K562 (cell line): Measurements from ENCODE around the gene TJP3. TPM values are rescaled to one million over a fixed set of nuclear protein-coding genes. Genes with fewer than 3 reads are reported as not detected.
A peak's percentile ranks its signal among the peaks of the same experiment; 100 is the strongest.

Experiments used
- BACH1 ChIP-seq: fragments of 200-800 bp; sonication (Bioruptor generic); IDR thresholded peaks from 2 replicates; pipeline ENCODE4 v1.6.1; 2016; ENCODE audit warnings: missing genetic modification characterization, missing compliant biosample characterization
- BDP1 ChIP-seq: IDR thresholded peaks from 3 replicates; pipeline ENCODE4 v1.6.1; 2011; ENCODE audit not compliant: insufficient read length, insufficient read depth
- CREBBP ChIP-seq: IDR thresholded peaks from one replicate; pipeline ENCODE4 v1.6.1; 2012; ENCODE audit warnings: low read depth, mild to moderate bottlenecking, control low read depth, inconsistent platforms, low read length
- CTCF ChIP-seq, 3 experiments: IDR thresholded peaks in 2 of 3; conservative IDR thresholded peaks in 1 of 3; 2 replicates each; pipeline ENCODE4 v1.5.1; 2011 to 2012; ENCODE audit warnings: low read length in 3 of 3, mild to moderate bottlenecking in 3 of 3, control low read depth in 2 of 3, improper control_type of control experiment in 1 of 3, inconsistent platforms in 1 of 3, low read depth in 1 of 3, mixed read lengths in 1 of 3, moderate library complexity in 1 of 3; ENCODE audit not compliant: insufficient read depth in 2 of 3
- ESRRB ChIP-seq: fragments of 250-450 bp; sonication (Bioruptor Pico); IDR thresholded peaks from 2 replicates; pipeline ENCODE4 v1.5.0; 2020; ENCODE audit warnings: mild to moderate bottlenecking, moderate library complexity, borderline replicate concordance
- EZH2 ChIP-seq: IDR thresholded peaks from 2 replicates; pipeline ENCODE4 v1.6.1; 2012; ENCODE audit warnings: low read depth, mild to moderate bottlenecking, inconsistent platforms, low read length, borderline replicate concordance
- KAT8 ChIP-seq: fragments of 450-650 bp; IDR thresholded peaks from 2 replicates; pipeline ENCODE4 v1.6.1; 2016; ENCODE audit warnings: low read depth, mild to moderate bottlenecking
- KLF10 ChIP-seq: fragments of 250-450 bp; sonication (Bioruptor Pico); IDR thresholded peaks from 2 replicates; pipeline ENCODE4 v1.6.1; 2021; ENCODE audit warnings: matching md5 sums
- NELFE ChIP-seq: IDR thresholded peaks from 2 replicates; pipeline ENCODE4 v1.6.1; 2011; ENCODE audit warnings: mild to moderate bottlenecking; ENCODE audit not compliant: insufficient read depth, insufficient read length
- PTBP1 ChIP-seq: fragments of 200-400 bp; formaldehyde crosslinking; IDR thresholded peaks from 2 replicates; pipeline ENCODE4 v1.6.1; 2017; ENCODE audit warnings: low read depth, low read length
- RBM15 ChIP-seq: fragments of 200-400 bp; formaldehyde crosslinking; IDR thresholded peaks from 2 replicates; pipeline ENCODE4 v1.6.1; 2018; ENCODE audit warnings: mild to moderate bottlenecking, low read length, moderate library complexity; ENCODE audit not compliant: insufficient read depth
- SAP30 ChIP-seq: fragments of 200-600 bp; sonication (generic); IDR thresholded peaks from 2 replicates; pipeline ENCODE4 v1.6.1; 2012; ENCODE audit warnings: borderline replicate concordance, low read depth, mild to moderate bottlenecking, moderate library complexity, low read length, control low read depth, inconsistent platforms; ENCODE audit not compliant: insufficient read depth, poor library complexity, severe bottlenecking
- SRF ChIP-seq, 2 experiments: fragments of 250-450, 450-650 bp in 1 of 2; sonication (Bioruptor Pico) in 1 of 2; sonication (generic) in 1 of 2; formaldehyde crosslinking; IDR thresholded peaks; 2 replicates each; pipeline versions ENCODE4 v1.5.0 to v1.5.1; 2020 to 2022; ENCODE audit warnings: mild to moderate bottlenecking in 1 of 2, missing genetic modification reagents in 1 of 2
- STAT5B ChIP-seq: fragments of 250-450 bp; sonication (Bioruptor Pico); IDR thresholded peaks from 2 replicates; pipeline ENCODE4 v1.8.0; 2021; ENCODE audit warnings: mild to moderate bottlenecking, inconsistent platforms
- TCF7L2 ChIP-seq: fragments of 150-350 bp; IDR thresholded peaks from 2 replicates; pipeline ENCODE4 v1.6.1; 2016; ENCODE audit warnings: low read depth, mild to moderate bottlenecking, low read length, moderate library complexity
- TFAM ChIP-seq: fragments of 250-450 bp; sonication (Bioruptor Pico); conservative IDR thresholded peaks from 2 replicates; pipeline ENCODE4 v1.5.0; 2021; ENCODE audit warnings: mild to moderate bottlenecking, moderate library complexity
- TFE3 ChIP-seq: fragments of 450-650 bp; formaldehyde crosslinking; IDR thresholded peaks from 2 replicates; pipeline ENCODE4 v1.4.0; 2020; ENCODE audit warnings: mild to moderate bottlenecking, mixed read lengths
- ZNF224 ChIP-seq: sonication (generic); formaldehyde crosslinking; IDR thresholded peaks from 2 replicates; pipeline ENCODE4 v1.8.0; 2022; ENCODE audit warnings: mild to moderate bottlenecking, missing genetic modification reagents
- ZNF277 ChIP-seq: fragments of 250-450 bp; sonication (Bioruptor Pico); IDR thresholded peaks from 2 replicates; pipeline ENCODE4 v1.8.0; 2022; ENCODE audit warnings: inconsistent platforms, mild to moderate bottlenecking, moderate library complexity, borderline replicate concordance
- ZNF324 ChIP-seq: fragments of 250-450 bp; sonication (Bioruptor Pico); IDR thresholded peaks from 2 replicates; pipeline ENCODE4 v1.4.0; 2020; ENCODE audit warnings: mild to moderate bottlenecking
- ZNF511 ChIP-seq: sonication (generic); formaldehyde crosslinking; IDR thresholded peaks from 2 replicates; pipeline ENCODE4 v1.8.0; 2022; ENCODE audit warnings: mild to moderate bottlenecking, missing genetic modification reagents
- ZNF551 ChIP-seq: fragments of 250-450 bp; sonication (Bioruptor Pico); IDR thresholded peaks from 2 replicates; pipeline ENCODE4 v1.5.0; 2021; ENCODE audit warnings: mild to moderate bottlenecking, moderate library complexity
- polyA plus RNA-seq, 8 experiments: library from polyadenylated mRNA; depleted of rRNA in 4 of 8; stranded (reverse) in 5 of 8; unstranded in 3 of 8; fragments of >200 nt; fragmentation: Nextera tagmentation in 2 of 8; fragmentation: Illumina TruSeq in 1 of 8; extraction: Ambion mirVana in 2 of 8; extraction: Trizol in 1 of 8; gene quantifications; 2 replicates each; pipeline versions ENCODE4 v1.2.1 to v1.2.3, GENCODE V29; 2011 to 2014; ENCODE audit warnings: inconsistent platforms in 1 of 8, missing spikeins in 1 of 8
- total RNA-seq, 7 experiments: library from RNA; depleted of rRNA in 6 of 7; stranded (reverse); fragments of >200 nt in 6 of 7; fragmentation: Illumina TruSeq in 2 of 7; extraction: Trizol in 2 of 7; gene quantifications; 2 replicates each; pipeline versions ENCODE4 v1.2.1 to v1.2.3, GENCODE V29; 2011 to 2021; ENCODE audit warnings: low replicate concordance in 1 of 7

TJP3 gene
- total and polyA plus RNA-seq, 9 of the 15 experiments (the other 6 are each of a cell fraction or from before 2014, with no cell fraction given), result 0.11 to 2.4 (median 0.57) TPM; not detected in 1

- TF ChIP-seq TFAM (CRISPR knock-in tag) (no peak), RBM15 (no peak), PTBP1 (no peak), BDP1 (no peak), KLF10 (CRISPR knock-in tag) (no peak), KAT8 (no peak), ZNF224 (CRISPR knock-in tag) (no peak), ESRRB (CRISPR knock-in tag) (no peak), TCF7L2 (no peak), STAT5B (no peak), ZNF551 (CRISPR knock-in tag) (no peak), SRF (CRISPR knock-in tag; IDR thresholded peaks at IDR 0.05) (peak in 1 of 2 experiments; percentile 34; a peak in 1 of 4 replicates), BACH1 (tag) (no peak), CREBBP (no peak), ZNF511 (no peak; the same call in 1 of the 2 replicates), CTCF (IDR thresholded peaks at IDR 0.05 in 2 of 3, conservative IDR thresholded peaks at IDR 0.05 in 1 of 3; ENCODE audit: insufficient read depth in 2 of 3, low read depth in 1 of 3, low read length in 3 of 3) (peak; percentile 75 to 91 (median 84)), SAP30 (no peak), ZNF324 (no peak), TFE3 (CRISPR knock-in tag) (no peak), NELFE (no peak), EZH2 (no peak), ZNF277 (no peak)
These were observed 53.4 kb downstream of the TJP3 start, which contains the start of gene APBA3 (continued) for GRCh38 chr19:3761382-3762129.
